Astrocyte (in vitro differentiated cells and primary cell): ENCODE measurements around the gene SIAH2.

ENCODE experiments used
- EZH2 ChIP-seq: IDR thresholded peaks from 2 replicates; pipeline ENCODE4 v1.6.1; 2012; ENCODE audit warnings: mild to moderate bottlenecking, low read length, inconsistent platforms; ENCODE audit not compliant: insufficient read depth
- TF ChIP-seq, protein P1 (sequence below): IDR thresholded peaks from 2 replicates; pipeline ENCODE4 v1.5.1; 2011; ENCODE audit warnings: low read depth, mild to moderate bottlenecking, inconsistent platforms, low read length, moderate library complexity; ENCODE audit not compliant: insufficient read depth

DNA sequence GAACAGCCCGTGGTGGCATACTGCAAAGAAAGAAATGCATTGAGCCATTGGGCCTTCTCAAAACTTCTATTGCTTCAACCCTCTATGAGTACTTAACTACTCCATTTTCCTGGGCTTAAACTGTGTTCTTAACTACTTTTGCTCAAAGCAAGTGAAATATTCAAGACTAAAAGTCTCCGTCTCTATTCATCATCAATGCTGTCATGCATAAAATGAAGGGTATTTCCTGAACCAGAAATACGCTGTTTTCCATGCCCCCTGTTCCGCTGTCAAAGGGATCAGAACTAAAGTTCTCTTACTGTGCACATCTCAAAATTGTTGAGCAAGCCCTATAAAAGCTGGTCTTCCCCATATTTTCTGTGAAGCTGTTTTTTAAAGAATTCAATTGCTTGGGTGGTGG is 20.3 kb downstream of the SIAH2 start:
- TF ChIP-seq EZH2 = no peak
- TF ChIP-seq, protein P1, sequence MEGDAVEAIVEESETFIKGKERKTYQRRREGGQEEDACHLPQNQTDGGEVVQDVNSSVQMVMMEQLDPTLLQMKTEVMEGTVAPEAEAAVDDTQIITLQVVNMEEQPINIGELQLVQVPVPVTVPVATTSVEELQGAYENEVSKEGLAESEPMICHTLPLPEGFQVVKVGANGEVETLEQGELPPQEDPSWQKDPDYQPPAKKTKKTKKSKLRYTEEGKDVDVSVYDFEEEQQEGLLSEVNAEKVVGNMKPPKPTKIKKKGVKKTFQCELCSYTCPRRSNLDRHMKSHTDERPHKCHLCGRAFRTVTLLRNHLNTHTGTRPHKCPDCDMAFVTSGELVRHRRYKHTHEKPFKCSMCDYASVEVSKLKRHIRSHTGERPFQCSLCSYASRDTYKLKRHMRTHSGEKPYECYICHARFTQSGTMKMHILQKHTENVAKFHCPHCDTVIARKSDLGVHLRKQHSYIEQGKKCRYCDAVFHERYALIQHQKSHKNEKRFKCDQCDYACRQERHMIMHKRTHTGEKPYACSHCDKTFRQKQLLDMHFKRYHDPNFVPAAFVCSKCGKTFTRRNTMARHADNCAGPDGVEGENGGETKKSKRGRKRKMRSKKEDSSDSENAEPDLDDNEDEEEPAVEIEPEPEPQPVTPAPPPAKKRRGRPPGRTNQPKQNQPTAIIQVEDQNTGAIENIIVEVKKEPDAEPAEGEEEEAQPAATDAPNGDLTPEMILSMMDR = no peak
